GM23248 (cell line): Measurements from ENCODE around the gene KLHL34. TPM values are rescaled to one million over a fixed set of nuclear protein-coding genes. Genes with fewer than 3 reads are reported as not detected.
A peak's percentile ranks its signal among the peaks of the same experiment; 100 is the strongest.

Source experiments
- DNase-seq: peaks from one replicate; pipeline ENCODE4 v3.0.0-alpha.2; 2015
- H2AFZ ChIP-seq: fragments of 200-600 bp; sonication (generic); 2 replicates; pipeline ENCODE4 v1.6.1; 2016; ENCODE audit warnings: antibody characterized with exemption
- H3F3A ChIP-seq: fragments of 200-600 bp; sonication (generic); 2 replicates; pipeline ENCODE4 v1.6.1; 2016; ENCODE audit warnings: mild to moderate bottlenecking, antibody characterized with exemption, mixed run types; ENCODE audit not compliant: insufficient read depth
- H3K27ac ChIP-seq: fragments of 200-600 bp; sonication (generic); 2 replicates; pipeline ENCODE4 v1.5.1; 2016; ENCODE audit warnings: mild to moderate bottlenecking
- H3K27me3 ChIP-seq: fragments of 200-600 bp; sonication (generic); replicated peaks from 2 replicates; pipeline ENCODE4 v1.6.1; 2016; ENCODE audit warnings: mild to moderate bottlenecking; ENCODE audit not compliant: insufficient read depth
- H3K36me3 ChIP-seq: fragments of 200-600 bp; sonication (generic); 2 replicates; pipeline ENCODE4 v1.6.1; 2016; ENCODE audit warnings: low read depth, mild to moderate bottlenecking
- H3K4me1 ChIP-seq: fragments of 200-600 bp; sonication (generic); 2 replicates; pipeline ENCODE4 v1.6.1; 2016; ENCODE audit warnings: mild to moderate bottlenecking; ENCODE audit not compliant: insufficient read depth
- H3K4me2 ChIP-seq: fragments of 200-600 bp; sonication (generic); one replicate; pipeline ENCODE4 v1.6.1; 2016; ENCODE audit warnings: mild to moderate bottlenecking; ENCODE audit not compliant: unreplicated experiment
- H3K4me3 ChIP-seq: fragments of 200-600 bp; sonication (generic); 2 replicates; pipeline ENCODE4 v1.5.1; 2016; ENCODE audit warnings: mild to moderate bottlenecking
- H3K79me2 ChIP-seq: fragments of 200-600 bp; sonication (generic); 2 replicates; pipeline ENCODE4 v1.6.1; 2016; ENCODE audit warnings: mild to moderate bottlenecking; ENCODE audit not compliant: insufficient read depth
- H3K9ac ChIP-seq: fragments of 200-600 bp; sonication (generic); 2 replicates; pipeline ENCODE4 v1.6.1; 2016; ENCODE audit warnings: mild to moderate bottlenecking
- H3K9me2 ChIP-seq: fragments of 200-600 bp; sonication (generic); 2 replicates; pipeline ENCODE4 v1.6.1; 2016; ENCODE audit warnings: mixed run types, mild to moderate bottlenecking, moderate library complexity; ENCODE audit not compliant: insufficient read depth
- H3K9me3 ChIP-seq: fragments of 200-600 bp; sonication (generic); one replicate; pipeline ENCODE4 v1.6.1; 2017; ENCODE audit warnings: low read depth
- H4K20me1 ChIP-seq: fragments of 200-600 bp; sonication (generic); 2 replicates; pipeline ENCODE4 v1.6.0; 2016; ENCODE audit not compliant: insufficient read depth
- EZH2 ChIP-seq: fragments of 200-600 bp; sonication (generic); IDR thresholded peaks from 2 replicates; pipeline ENCODE4 v1.6.1; 2018; ENCODE audit warnings: antibody characterized with exemption, mild to moderate bottlenecking; ENCODE audit not compliant: insufficient read depth, poor library complexity, severe bottlenecking
- EZH2phosphoT487 ChIP-seq: fragments of 200-600 bp; sonication (generic); IDR thresholded peaks from 2 replicates; pipeline ENCODE4 v1.6.1; 2018; ENCODE audit warnings: antibody characterized with exemption, moderate library complexity, mild to moderate bottlenecking, low read depth; ENCODE audit not compliant: insufficient read depth
- WGBS, 2 experiments: methylation state at CpG; one replicate each; pipeline ENCODE4 v1.1.6; 2015 to 2017; ENCODE audit warnings: low lambda C conversion rate in 2 of 2, low coverage in 1 of 2; ENCODE audit errors: missing lambda C conversion rate in 2 of 2; 5-methylcytosine and 5-hydroxymethylcytosine counted together
- in situ Hi-C: fragments of 300-500 bp; cut with MboI; formaldehyde crosslinking; loops from 2 replicates; pipeline ENCODE4 v1.15.0; 2020
- polyA plus RNA-seq: library from polyadenylated mRNA; unstranded; fragments of >200 nt; fragmentation: Nextera tagmentation; extraction: Ambion mirVana; gene quantifications from 2 replicates; pipeline ENCODE4 v1.2.1, GENCODE V29; 2016
- total RNA-seq: library from RNA; depleted of rRNA; stranded (reverse); fragments of >200 nt; shearing (Covaris generic); gene quantifications from 2 replicates; pipeline ENCODE4 v1.2.3, GENCODE V29; 2014

KLHL34 gene
- total and polyA plus RNA-seq, 2 experiments from 2014 or later = not detected

DNA sequence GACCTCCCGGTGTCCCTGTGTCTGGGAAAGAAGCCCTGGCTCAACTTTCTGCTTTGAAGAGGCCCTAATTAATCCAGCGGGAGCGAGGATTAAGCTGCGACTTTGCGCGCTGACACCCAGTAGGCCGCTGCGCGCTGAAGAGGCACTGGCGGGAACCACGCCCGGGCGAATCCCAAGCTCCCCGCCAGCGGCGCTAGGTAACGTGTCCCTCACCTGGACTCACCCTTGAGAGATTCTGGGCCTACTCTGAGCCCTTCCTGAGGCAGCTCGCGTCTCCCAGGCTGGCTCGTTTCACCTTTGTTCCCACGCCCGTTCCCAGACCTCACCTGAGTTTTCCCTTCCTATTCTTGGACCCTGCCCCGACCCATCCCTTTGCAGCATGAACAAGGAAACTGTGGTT is 616 bp upstream of the KLHL34 start:
- TF ChIP-seq EZH2 = no peak
- TF ChIP-seq EZH2phosphoT487 = no peak
- Histone ChIP-seq H2AFZ (no peak overlapping the region), H3K36me3 (no peaks in the 10 kb centered on the region), H3K27ac (no peak overlapping the region), H3K9me2 (no peaks in the 10 kb centered on the region), H3K79me2 (no peaks in the 10 kb centered on the region), H3K4me2 (no peak overlapping the region), H4K20me1 (no peaks in the 10 kb centered on the region), H3F3A (no peaks in the 10 kb centered on the region), H3K9me3 (no peaks in the 10 kb centered on the region), H3K4me1 (no peaks in the 10 kb centered on the region), H3K27me3 (no peaks in the 10 kb centered on the region), H3K9ac (no peak overlapping the region), H3K4me3 (0 out of 2 replicates have a peak overlapping the region, but pooled peaks have one; percentile 37)
- in situ Hi-C loops = no loop called here
- DNase-seq = no peak
- 67 to 100% methylated on average over 3 to 22 of the region's 23 CpGs for WGBS, 2 experiments

DNA sequence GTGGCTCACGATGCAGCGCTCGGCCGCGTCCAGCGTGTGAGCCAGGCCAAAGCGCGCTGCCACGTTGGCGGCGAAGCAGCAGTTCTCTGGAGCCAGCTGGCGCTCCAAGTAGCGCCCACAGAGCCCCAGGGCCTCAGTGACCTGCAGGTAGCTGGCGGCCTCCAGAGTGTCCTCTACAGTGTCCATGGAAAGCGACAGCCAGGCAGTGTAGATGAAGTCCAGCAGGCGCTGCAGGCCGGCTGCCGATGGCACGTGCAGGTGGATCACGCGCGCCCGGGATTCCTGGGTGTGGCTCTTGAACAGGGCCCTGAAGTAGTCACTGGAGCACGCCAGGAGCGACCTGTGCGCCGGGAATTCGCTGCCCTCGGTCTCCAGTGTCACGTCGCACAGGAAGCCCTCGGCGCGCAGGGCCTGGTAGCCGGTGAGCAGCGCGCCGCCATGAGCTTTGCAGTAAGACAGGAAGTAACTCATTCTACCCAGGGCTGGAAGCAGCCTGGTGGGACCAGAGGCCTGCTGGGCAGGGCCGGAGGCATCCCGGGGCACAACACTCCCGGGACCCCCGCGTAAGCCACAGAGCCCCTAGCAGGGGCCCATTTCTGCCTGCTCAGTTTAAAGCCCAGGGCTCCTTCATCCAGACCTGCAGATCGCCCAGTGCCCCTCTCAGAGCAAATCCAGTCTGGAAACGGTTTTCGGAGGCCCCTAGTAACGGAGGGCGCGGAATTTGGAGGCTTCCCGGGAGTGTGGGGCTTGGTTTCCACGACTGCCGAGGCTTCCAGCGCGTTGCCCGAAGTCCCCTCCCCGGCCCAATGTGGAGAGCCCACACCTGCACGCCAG is 595 bp downstream of the KLHL34 start:
- no peaks in the 10 kb centered on the region for H4K20me1 ChIP-seq
- H3K9me3 ChIP-seq = no peaks in the 10 kb centered on the region
- no peak overlapping the region for H3K4me2 ChIP-seq
- H3K27ac ChIP-seq = no peak overlapping the region
- in situ Hi-C loops = no loop called here
- TF ChIP-seq EZH2 (no peak), EZH2phosphoT487 (no peak)
- 84 to 85% methylated on average over 18 to 21 of the region's 57 CpGs for WGBS, 2 experiments
- H3K9ac ChIP-seq = no peak overlapping the region
- no peak overlapping the region for H2AFZ ChIP-seq
- H3K9me2 ChIP-seq = no peaks in the 10 kb centered on the region
- no peaks in the 10 kb centered on the region for H3K27me3 ChIP-seq
- no peaks in the 10 kb centered on the region for H3K4me1 ChIP-seq
- DNase-seq = no peak
- H3K79me2 ChIP-seq = no peaks in the 10 kb centered on the region
- H3K4me3 ChIP-seq = no peak overlapping the region
- no peaks in the 10 kb centered on the region for H3K36me3 ChIP-seq
- no peaks in the 10 kb centered on the region for H3F3A ChIP-seq

DNA sequence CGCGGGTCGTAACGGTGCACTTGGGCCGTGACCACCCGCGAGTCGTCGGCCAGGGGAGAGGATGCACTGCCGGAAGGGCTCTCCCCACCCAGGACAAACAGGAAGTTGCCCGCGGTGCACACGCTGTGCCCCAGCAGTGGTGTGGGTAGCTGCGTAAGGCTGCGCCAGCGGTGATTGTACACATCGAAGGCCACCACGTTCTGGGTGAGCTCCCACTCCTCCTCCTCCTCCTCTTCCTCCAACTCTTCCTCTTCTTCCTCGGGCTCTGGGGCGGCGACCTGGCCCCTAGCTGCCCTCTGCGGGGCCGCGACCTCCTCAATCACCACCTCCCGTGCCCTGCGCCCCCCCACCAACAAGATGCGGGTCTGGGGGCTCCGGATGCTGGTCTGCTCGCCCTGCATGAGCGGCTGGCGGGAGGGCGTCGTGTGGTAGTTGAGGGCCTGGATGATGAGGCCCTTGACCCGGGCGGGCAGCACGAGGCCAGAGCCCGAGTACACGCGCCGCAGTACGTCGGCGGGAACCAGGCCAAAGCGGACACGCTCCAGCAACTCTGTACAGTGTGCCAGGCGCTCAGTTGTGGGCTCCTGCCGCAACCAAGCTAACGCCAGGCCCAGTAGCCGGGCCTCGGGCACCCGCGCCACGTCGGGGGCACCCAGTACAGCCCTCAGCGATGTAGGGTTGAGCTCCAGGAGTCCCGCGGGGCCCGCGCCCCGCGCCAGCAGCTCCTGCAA is 1.4 kb downstream of the KLHL34 start:
- TF ChIP-seq EZH2 = no peak
- no peak for TF ChIP-seq EZH2phosphoT487
- Histone ChIP-seq H3K9me2 (no peaks in the 10 kb centered on the region), H3K9ac (no peak overlapping the region), H3K4me1 (no peaks in the 10 kb centered on the region), H3K79me2 (no peaks in the 10 kb centered on the region), H3K36me3 (no peaks in the 10 kb centered on the region), H3K4me3 (no peak overlapping the region), H3F3A (no peaks in the 10 kb centered on the region), H3K4me2 (no peak overlapping the region), H3K27me3 (no peaks in the 10 kb centered on the region), H4K20me1 (no peaks in the 10 kb centered on the region), H3K27ac (no peak overlapping the region), H3K9me3 (no peaks in the 10 kb centered on the region), H2AFZ (no peak overlapping the region)
- no peak for DNase-seq
- 88 to 91% methylated on average over 8 to 42 of the region's 61 CpGs for WGBS, 2 experiments
- in situ Hi-C loops = no loop called here

DNA sequence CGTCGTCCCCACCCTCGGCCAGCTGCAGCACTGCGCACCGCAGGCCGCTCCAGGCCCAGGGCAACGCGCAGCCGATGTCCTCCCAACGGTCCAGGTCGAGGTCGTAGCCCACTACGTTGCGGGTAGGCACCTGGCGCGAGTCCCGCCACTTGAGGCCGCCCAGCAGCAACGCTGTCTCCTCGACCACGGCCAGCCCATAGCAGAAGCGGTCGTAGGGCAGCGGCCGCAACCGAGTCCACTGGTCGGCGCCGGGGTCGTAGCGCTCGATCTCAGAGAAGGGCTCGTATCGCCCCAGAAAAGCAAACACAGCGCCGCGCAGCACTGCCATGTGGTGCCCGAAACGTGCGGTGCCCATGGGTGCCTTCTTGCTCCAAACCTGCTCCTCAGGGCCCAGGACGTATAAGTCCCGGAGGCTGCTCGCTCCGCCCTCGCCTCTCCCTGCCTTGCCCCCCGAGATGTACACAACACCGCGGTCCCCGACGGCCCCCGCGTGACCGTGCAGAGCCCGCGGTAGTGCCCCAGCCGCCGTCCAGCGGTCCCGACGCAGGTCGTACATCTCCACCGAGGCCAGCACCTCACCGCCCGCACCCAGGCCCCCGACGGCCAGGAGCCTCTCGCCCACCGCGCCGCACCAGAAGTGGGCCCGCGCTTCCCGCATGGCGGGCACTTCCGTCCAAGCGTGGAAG is 2.1 kb downstream of the KLHL34 start:
- in situ Hi-C loops = no loop called here
- no peak overlapping the region for H2AFZ ChIP-seq
- no peak overlapping the region for H3K4me2 ChIP-seq
- no peaks in the 10 kb centered on the region for H3F3A ChIP-seq
- no peaks in the 10 kb centered on the region for H4K20me1 ChIP-seq
- H3K36me3 ChIP-seq = no peaks in the 10 kb centered on the region
- no peak overlapping the region for H3K27ac ChIP-seq
- H3K9ac ChIP-seq = no peak overlapping the region
- H3K4me1 ChIP-seq = no peaks in the 10 kb centered on the region
- WGBS, 2 experiments = 84 to 100% methylated on average over 1 to 29 of the region's 76 CpGs
- no peak for TF ChIP-seq EZH2
- TF ChIP-seq EZH2phosphoT487 = no peak
- no peak for DNase-seq
- H3K27me3 ChIP-seq = no peaks in the 10 kb centered on the region
- H3K79me2 ChIP-seq = no peaks in the 10 kb centered on the region
- no peak overlapping the region for H3K4me3 ChIP-seq
- H3K9me2 ChIP-seq = no peaks in the 10 kb centered on the region
- H3K9me3 ChIP-seq = no peaks in the 10 kb centered on the region
